ENCODE data around the gene BACH2. TPM values are rescaled to one million over a fixed set of nuclear protein-coding genes. Genes with fewer than 3 reads are reported as not detected.
A peak's percentile ranks its signal among the peaks of the same experiment; 100 is the strongest.
"Not testable (repeated sequence)": the region's sequence is repeated elsewhere in the genome, so short reads cannot be mapped to it uniquely, and the experiment has no call there.

BACH2 gene
- total RNA-seq, 1 donor: 0.27 TPM

DNA sequence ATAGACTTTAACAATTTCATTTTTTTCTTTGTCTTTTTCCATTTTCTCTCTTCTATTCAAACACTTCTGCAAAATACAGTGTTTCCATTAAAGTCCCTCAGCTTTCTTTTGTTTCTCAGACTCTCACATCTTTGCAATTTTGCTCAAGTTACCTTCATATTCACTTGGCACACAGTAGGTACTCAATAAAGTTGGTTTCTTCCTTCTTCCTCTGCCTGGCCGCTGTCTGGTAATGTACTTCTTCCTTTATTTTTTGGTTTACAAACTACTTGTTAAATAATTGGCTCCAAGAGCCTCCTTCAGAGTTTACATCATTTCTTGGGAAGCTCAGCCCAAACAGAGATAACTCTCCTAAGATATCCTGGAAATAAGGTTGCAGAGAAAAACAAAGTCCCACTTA, 321.3 kb downstream of the BACH2 start:
- DNase-seq (ENCODE audit: low read depth): no peak
- TF ChIP-seq, protein P1, sequence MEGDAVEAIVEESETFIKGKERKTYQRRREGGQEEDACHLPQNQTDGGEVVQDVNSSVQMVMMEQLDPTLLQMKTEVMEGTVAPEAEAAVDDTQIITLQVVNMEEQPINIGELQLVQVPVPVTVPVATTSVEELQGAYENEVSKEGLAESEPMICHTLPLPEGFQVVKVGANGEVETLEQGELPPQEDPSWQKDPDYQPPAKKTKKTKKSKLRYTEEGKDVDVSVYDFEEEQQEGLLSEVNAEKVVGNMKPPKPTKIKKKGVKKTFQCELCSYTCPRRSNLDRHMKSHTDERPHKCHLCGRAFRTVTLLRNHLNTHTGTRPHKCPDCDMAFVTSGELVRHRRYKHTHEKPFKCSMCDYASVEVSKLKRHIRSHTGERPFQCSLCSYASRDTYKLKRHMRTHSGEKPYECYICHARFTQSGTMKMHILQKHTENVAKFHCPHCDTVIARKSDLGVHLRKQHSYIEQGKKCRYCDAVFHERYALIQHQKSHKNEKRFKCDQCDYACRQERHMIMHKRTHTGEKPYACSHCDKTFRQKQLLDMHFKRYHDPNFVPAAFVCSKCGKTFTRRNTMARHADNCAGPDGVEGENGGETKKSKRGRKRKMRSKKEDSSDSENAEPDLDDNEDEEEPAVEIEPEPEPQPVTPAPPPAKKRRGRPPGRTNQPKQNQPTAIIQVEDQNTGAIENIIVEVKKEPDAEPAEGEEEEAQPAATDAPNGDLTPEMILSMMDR (IDR thresholded peaks at IDR 0.05; ENCODE audit: insufficient read depth, low read length): no peak
- no peak overlapping the region for H3K4me3 ChIP-seq (ENCODE audit: low read depth, low read length)

DNA sequence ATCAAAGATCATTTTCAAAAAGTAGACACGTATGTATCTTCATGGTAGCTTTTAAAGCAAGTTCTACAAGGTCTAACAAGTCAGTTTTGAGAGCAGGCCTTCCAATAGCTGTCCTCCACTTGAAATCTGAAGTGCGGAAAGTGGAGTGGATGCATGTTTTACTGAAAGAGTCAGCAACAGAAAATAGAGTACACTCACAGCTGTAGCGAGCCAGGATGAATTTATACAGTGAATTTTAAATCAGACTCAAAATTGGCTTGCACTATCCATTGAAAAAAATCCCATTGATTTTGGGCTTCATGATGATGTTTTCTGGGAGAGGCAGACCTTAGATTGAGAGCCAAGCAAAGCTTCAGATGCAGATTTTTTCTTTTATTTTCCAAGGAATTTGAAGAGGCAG, 321.8 kb downstream of the BACH2 start:
- TF ChIP-seq, protein P1 (IDR thresholded peaks at IDR 0.05; ENCODE audit: insufficient read depth, low read length): no peak
- no peak overlapping the region for H3K4me3 ChIP-seq (ENCODE audit: low read depth, low read length)
- DNase-seq (ENCODE audit: low read depth): no peak

DNA sequence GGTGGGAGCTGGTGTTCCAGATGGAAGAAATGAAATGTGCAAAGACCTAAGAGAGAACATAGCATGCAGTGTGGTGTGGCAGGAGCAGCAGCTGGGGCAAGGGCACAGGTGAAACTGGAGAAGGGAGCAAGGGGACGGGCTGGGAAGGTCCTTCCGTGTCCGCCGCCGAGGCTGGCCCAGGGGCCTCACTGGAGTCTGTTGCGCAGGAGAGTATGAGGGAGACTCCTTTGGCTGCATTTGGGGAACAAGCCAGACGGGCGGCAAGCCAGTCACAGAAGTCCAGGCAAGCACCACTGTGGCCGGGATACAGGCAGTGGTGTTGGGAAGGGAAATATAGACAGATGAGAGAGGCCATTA, 324.6 kb downstream of the BACH2 start:
- no peak for DNase-seq (ENCODE audit: low read depth)
- TF ChIP-seq, protein P1 (IDR thresholded peaks at IDR 0.05; ENCODE audit: insufficient read depth, low read length): no peak
- H3K4me3 ChIP-seq (ENCODE audit: low read depth, low read length): no peak overlapping the region

DNA sequence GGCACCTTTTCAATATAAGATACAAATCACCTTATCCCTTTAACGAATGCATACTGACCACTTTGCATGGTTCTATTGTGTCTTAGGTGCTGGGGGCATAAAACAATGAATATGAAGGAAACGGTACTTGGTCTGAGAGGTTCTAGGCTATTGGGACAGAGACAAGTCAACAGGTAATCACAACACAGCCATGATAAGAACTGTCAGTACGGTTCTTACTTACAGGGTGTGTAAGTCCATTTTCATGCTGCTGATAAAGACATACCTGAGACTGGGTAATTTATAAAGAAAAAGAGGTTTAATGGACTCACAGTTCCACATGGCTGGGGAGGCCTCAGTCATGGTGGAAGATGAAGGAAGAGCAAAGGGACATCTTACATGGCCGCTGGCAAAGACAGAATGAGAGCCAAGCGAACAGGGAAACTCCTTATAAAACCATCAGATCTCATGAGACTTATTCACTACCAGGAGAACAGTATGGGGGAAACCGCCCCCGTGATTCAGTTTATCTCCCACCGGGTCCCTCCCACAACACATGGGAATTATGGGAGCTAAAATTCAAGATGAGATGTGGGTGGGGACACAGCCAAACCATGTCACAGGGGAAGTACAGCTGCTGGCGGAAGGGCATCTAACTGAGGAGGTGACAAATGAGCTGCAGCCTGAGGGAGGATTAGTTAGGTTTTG, 325.2 kb downstream of the BACH2 start:
- not testable (repeated sequence) for DNase-seq (ENCODE audit: low read depth); H3K4me3 ChIP-seq (ENCODE audit: low read depth, low read length)

DNA sequence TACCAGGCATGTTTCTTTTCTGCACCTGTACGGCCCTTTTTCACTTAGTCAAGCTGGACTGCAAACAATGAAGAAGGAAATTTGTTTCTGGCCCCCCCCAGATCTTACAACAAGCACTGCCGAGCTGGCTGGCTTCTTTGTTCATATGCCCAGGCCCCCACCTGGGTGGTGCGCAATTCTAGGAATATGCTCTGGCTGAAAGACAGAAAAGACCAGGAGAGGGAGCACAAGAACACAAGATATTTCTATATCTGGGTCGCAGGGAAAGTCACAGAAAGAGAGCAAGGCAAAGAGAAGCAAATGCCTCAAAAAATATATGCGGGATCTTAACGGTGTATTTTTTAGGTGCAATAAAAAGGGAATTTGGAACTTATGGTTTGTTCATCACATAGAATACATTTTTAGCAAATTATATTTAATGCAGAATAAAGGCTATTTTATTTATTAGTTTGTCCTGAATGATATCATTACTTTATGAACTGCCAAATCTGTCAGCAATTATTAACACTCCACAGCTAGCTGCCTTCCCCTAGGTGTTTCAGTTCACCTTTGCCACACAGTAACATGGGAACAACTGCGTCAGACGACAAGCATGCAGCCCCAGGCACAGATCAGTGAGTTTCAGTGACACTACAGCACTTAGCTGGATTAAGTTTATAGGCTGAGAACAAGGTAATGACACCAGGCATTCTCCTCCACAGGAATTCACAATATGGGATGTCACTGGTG, 325.9 kb downstream of the BACH2 start:
- DNase-seq (ENCODE audit: low read depth): peak; percentile 69
- TF ChIP-seq, protein P1 (IDR thresholded peaks at IDR 0.05; ENCODE audit: insufficient read depth, low read length): peak; percentile 59

DNA sequence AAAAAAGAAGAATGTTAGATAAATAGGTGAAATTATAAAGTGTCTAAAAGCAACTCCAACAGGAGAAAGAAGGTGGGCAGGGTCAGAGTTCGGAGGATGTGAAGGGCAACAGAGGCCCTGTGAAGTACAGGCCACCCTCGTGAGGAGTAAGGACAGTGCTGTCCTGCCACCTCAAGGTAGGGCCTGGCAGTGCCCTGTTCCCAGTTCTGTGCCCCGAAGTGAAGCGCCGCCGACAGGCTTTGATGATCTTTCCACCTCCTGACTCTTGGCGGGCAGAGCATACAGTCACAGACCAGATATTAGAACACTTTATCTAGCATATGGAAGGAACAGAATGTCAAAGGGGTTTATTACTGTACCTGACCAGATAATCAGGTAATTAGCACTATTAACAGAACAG, 326.6 kb downstream of the BACH2 start:
- TF ChIP-seq, protein P1 (IDR thresholded peaks at IDR 0.05; ENCODE audit: insufficient read depth, low read length): no peak
- no peak overlapping the region for H3K4me3 ChIP-seq (ENCODE audit: low read depth, low read length)
- DNase-seq (ENCODE audit: low read depth): no peak

More for the DNA sequence above, 325.9 kb downstream of the BACH2 start:
- no peak overlapping the region for H3K4me3 ChIP-seq (ENCODE audit: low read depth, low read length)

DNA sequence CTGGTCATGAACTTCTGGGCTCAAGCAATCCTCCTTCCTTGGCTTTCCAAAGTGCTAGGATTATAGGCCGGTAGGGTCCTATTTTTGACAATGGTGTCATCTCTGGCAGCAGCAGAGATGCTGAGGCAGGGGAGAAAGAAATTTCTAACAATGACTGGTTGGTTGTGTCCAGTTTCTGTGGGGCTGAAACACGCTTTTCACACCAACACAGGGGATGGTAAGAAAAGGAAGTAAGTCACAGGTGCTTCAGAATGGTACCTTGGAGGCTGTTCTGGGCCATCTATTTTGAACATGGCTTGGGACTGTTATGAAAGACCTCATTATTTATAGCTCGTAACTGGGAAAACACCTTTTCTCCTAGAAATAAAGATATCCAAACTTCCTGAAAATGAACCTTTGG, 329.7 kb downstream of the BACH2 start:
- TF ChIP-seq, protein P1 (IDR thresholded peaks at IDR 0.05; ENCODE audit: insufficient read depth, low read length): no peak

More for the DNA sequence above, 329.7 kb downstream of the BACH2 start:
- DNase-seq (ENCODE audit: low read depth): no peak
- H3K4me3 ChIP-seq (ENCODE audit: low read depth, low read length): no peak overlapping the region
